HG02798 (cell line): ENCODE results near the gene DUSP19.
"Not testable (repeated sequence)": the region's sequence is repeated elsewhere in the genome, so short reads cannot be mapped to it uniquely, and the experiment has no call there.

Experiments used
- ATAC-seq: cut with Tn5 transposase; IDR thresholded peaks from one replicate; pipeline ENCODE4 v1.9.1; 2021; ENCODE audit warnings: mild to moderate bottlenecking; ENCODE audit not compliant: unreplicated experiment, poor library complexity

Gene DUSP19, protein sequence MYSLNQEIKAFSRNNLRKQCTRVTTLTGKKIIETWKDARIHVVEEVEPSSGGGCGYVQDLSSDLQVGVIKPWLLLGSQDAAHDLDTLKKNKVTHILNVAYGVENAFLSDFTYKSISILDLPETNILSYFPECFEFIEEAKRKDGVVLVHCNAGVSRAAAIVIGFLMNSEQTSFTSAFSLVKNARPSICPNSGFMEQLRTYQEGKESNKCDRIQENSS

DNA sequence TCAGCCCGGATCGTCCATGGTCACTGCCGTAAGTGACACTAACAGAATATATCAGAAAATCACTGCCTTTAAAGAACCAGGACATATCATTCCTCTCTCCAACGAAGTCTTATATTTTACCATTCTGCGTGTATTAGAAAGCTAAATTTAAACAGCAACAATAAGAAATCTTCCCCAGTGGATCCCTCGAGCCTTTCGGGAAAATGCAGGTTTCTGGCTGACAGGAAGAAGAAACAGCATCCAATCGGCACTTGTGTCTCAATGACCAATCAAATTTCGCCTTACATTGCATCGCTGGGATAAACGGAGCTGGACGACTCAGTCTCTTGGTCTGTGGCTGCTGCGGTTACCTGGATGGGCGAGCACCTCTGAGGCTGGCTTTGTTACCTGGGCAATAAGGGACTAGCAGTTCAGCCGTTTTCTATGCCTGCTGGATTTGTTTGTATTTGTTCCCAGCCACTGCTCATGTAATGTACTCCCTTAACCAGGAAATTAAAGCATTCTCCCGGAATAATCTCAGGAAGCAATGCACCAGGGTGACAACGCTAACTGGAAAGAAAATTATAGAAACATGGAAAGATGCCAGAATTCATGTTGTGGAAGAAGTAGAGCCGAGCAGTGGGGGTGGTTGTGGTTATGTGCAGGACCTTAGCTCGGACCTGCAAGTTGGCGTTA lies at the start of gene DUSP19:
Gene DUSP19 (plus strand): TSS at position 284 of the 675 bp plus-strand sequence. CDS start 187 bp downstream, at position 471.
- peak; percentile 94 for ATAC-seq

DNA sequence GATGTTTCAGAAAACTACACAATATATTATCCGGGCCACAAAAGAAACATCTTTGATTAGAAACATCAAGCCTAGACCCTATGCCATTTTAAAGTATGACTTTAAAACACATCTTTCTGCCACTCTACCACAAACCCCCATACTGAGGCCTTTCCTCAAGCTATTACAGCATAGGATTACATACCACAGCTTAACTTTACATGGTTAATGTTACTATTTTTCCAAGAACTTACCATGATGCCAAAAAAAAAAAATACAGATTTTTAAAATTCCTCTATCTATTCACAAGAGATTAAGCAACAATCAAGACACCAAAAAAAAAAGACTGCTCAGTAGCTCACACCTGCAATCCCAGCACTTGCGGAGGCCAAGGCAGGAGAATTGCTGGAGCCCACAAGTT lies 49.3 kb upstream of the DUSP19 start:
- no peak for ATAC-seq

DNA sequence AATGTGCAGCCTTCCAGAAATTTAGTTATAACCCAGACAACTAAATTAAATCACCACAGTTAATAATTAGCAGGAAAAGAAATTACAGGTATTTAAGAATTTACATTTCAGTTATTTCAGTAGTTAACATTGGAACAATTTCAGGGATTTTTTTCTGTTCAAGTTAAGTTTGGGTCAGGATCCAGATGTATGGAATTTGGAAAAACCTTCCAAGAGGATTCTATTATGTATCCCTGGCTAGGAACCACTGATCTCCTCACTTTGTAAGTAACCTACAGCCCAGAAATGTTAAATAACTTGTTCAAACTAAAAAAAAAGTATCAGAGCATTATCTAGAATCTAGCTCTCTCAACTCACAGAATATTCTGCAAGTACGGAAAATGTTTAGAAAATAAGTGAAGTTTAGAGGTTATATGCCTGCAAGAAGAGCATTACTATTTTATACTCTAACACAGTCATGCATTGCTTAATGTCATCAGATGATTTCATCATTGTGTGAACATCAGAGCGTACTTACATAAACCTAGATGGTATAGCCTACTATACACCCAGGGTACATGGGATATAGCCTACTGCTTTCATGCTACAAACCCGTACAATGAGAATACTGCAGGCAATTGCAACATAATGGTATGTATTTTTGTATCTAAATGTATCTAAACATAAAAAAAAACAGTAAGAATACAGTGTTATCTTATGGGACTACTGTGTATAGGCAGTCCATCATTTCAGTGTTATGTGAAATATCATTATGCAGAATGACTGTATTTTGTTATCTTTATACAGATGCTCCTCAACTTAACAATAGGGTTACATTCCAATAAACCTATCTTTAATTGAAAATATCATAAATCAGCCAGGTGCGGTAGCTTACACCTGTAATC lies 46.4 kb upstream of the DUSP19 start:
- ATAC-seq: no peak

DNA sequence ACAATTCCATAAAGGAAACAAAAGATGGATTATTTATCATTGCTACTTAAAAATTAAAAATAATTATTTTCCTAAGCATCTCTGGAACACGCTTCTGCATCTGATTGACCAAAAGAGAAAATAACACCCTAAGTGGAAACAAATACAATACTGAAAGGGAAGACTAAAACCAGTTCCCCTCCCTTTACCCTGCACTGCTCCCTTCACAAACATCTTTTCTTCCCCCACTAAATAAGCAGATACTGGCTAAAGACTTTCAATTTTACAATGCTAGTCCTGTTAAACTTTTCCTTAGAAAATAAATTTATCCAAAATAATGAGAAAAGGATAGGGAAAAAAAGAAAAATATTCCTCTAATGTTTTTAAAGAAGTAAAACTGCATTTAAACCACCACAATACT lies 44.6 kb upstream of the DUSP19 start:
- ATAC-seq: no peak

- ATAC-seq: no peak
These were observed 43.7 kb upstream of the DUSP19 start for GRCh38 chr2:183034806-183035205.

GRCh38 chr2:183035298-183035953 lies 43.1 kb upstream of the DUSP19 start:
- ATAC-seq: no peak

- peak; percentile 53 for ATAC-seq
These were observed 42.4 kb upstream of the DUSP19 start for GRCh38 chr2:183035954-183036669.

DNA sequence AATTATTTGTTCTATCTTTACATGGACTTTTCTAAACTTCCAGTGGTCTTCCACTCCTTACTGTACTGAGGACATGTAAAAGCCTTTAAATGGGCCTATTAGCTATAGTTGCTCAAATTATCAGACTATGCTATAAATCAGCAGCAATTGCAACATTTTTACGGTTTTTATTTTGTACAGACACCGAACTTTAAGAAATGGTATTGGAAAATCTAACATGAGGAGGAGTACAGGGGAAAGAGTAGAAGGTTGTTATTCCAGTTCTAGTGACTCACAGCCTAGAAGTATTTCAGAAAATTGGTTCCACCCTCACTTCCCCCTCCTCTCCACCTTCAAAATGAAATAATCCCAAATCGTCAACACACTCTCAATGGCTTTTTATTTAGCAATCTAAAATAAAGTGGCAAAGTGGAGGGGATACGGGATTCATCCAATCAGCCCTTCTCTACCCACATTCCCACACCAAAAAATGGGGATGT lies 41.4 kb upstream of the DUSP19 start:
- ATAC-seq: no peak

GRCh38 chr2:183037553-183038340 lies 40.8 kb upstream of the DUSP19 start:
- ATAC-seq: peak; percentile 55

- ATAC-seq: peak; percentile 83
These were observed 39.9 kb upstream of the DUSP19 start, which contains the start of gene NCKAP1 for GRCh38 chr2:183038341-183039300. TSS of gene NCKAP1 (minus strand) at chr2:183038457. CDS start at chr2:183038099, 358 bp downstream.

GRCh38 chr2:183040604-183041003 lies 37.9 kb upstream of the DUSP19 start:
- no peak for ATAC-seq

GRCh38 chr2:183043580-183043979 lies 35.0 kb upstream of the DUSP19 start:
- ATAC-seq: not testable (repeated sequence)

GRCh38 chr2:183047486-183048125 lies 30.9 kb upstream of the DUSP19 start:
- not testable (repeated sequence) for ATAC-seq

- ATAC-seq: no peak
These were observed 29.1 kb upstream of the DUSP19 start for GRCh38 chr2:183049420-183049819.

GRCh38 chr2:183057333-183057985 lies 21.1 kb upstream of the DUSP19 start:
- peak; percentile 57 for ATAC-seq

- ATAC-seq: no peak
These were observed 19.0 kb upstream of the DUSP19 start for GRCh38 chr2:183059561-183059960.
